Astrocyte (in vitro differentiated cells and primary cell): Measurements from ENCODE around the gene C2orf76. TPM values are rescaled to one million over a fixed set of nuclear protein-coding genes. Genes with fewer than 3 reads are reported as not detected.

Experiments
- DNase-seq: peaks from one replicate; pipeline ENCODE4 v3.0.0-alpha.2; 2010; ENCODE audit warnings: low read depth
- FAIRE-seq: peaks from 2 replicates; lab custom pipeline; 2011; peaks lifted over from hg19 to GRCh38; lab: Jason Lieb, UNC
- H2AFZ ChIP-seq: 2 replicates; pipeline ENCODE4 v1.6.0; 2012; ENCODE audit warnings: low read depth, low read length, inconsistent platforms
- H3K27ac ChIP-seq: 2 replicates; pipeline ENCODE4 v1.5.1; 2011; ENCODE audit warnings: low read depth, low read length, inconsistent platforms
- H3K27me3 ChIP-seq: 2 replicates; pipeline ENCODE4 v1.6.0; 2011; ENCODE audit warnings: low read length, inconsistent platforms; ENCODE audit not compliant: insufficient read depth
- H3K36me3 ChIP-seq: 2 replicates; pipeline ENCODE4 v1.5.1; 2011; ENCODE audit warnings: low read length, inconsistent platforms; ENCODE audit not compliant: insufficient read depth
- H3K4me1 ChIP-seq: 2 replicates; pipeline ENCODE4 v1.5.1; 2011; ENCODE audit warnings: low read length, inconsistent platforms; ENCODE audit not compliant: insufficient read depth
- H3K4me2 ChIP-seq: 2 replicates; pipeline ENCODE4 v1.6.0; 2012; ENCODE audit warnings: low read length, inconsistent platforms
- H3K4me3 ChIP-seq: 2 replicates; pipeline ENCODE4 v1.5.1; 2011; ENCODE audit warnings: low read depth, mild to moderate bottlenecking, low read length, inconsistent platforms; ENCODE audit not compliant: insufficient read depth
- H3K79me2 ChIP-seq: 2 replicates; pipeline ENCODE4 v1.6.0; 2012; ENCODE audit warnings: mild to moderate bottlenecking, low read length, inconsistent platforms; ENCODE audit not compliant: insufficient read depth
- H3K9ac ChIP-seq: 2 replicates; pipeline ENCODE4 v1.6.0; 2012; ENCODE audit warnings: mild to moderate bottlenecking, low read length, inconsistent platforms
- H3K9me3 ChIP-seq: 2 replicates; pipeline ENCODE4 v1.5.1; 2012; ENCODE audit warnings: low read depth, mild to moderate bottlenecking, low read length, inconsistent platforms; ENCODE audit not compliant: insufficient read depth
- H4K20me1 ChIP-seq: 2 replicates; pipeline ENCODE4 v1.6.0; 2012; ENCODE audit warnings: low read length, inconsistent platforms; ENCODE audit not compliant: insufficient read depth
- H3K27ac Mint-ChIP-seq: one replicate; pipeline ENCODE4 v1.8.0; 2021; ENCODE audit warnings: mild to moderate bottlenecking, mixed read lengths; ENCODE audit not compliant: unreplicated experiment
- H3K27me3 Mint-ChIP-seq: one replicate; pipeline ENCODE4 v1.8.0; 2021; ENCODE audit warnings: low read depth, mixed read lengths; ENCODE audit not compliant: unreplicated experiment
- H3K36me3 Mint-ChIP-seq: one replicate; pipeline ENCODE4 v1.8.0; 2021; ENCODE audit warnings: low read depth, mixed read lengths; ENCODE audit not compliant: unreplicated experiment
- H3K4me1 Mint-ChIP-seq: one replicate; pipeline ENCODE4 v1.8.0; 2021; ENCODE audit warnings: low read depth, mixed read lengths; ENCODE audit not compliant: unreplicated experiment
- H3K4me3 Mint-ChIP-seq: one replicate; pipeline ENCODE4 v1.8.0; 2021; ENCODE audit warnings: mild to moderate bottlenecking, moderate library complexity, mixed read lengths; ENCODE audit not compliant: unreplicated experiment
- H3K9me3 Mint-ChIP-seq: one replicate; pipeline ENCODE4 v1.8.0; 2021; ENCODE audit warnings: mild to moderate bottlenecking, mixed read lengths; ENCODE audit not compliant: unreplicated experiment
- CTCF ChIP-seq: IDR thresholded peaks from 2 replicates; pipeline ENCODE4 v1.5.1; 2011; ENCODE audit warnings: low read depth, mild to moderate bottlenecking, inconsistent platforms, low read length, moderate library complexity; ENCODE audit not compliant: insufficient read depth
- EZH2 ChIP-seq: IDR thresholded peaks from 2 replicates; pipeline ENCODE4 v1.6.1; 2012; ENCODE audit warnings: mild to moderate bottlenecking, low read length, inconsistent platforms; ENCODE audit not compliant: insufficient read depth
- total RNA-seq: library from RNA; stranded (reverse); gene quantifications from 2 replicates; pipeline ENCODE4 v1.2.1, GENCODE V29; 2021

The C2orf76 gene
- total RNA-seq, 1 donor from 2014 or later: 9.2 TPM

GRCh38 chr2:119294671-119295070, 72.0 kb downstream of the C2orf76 start:
- H3K27ac Mint-ChIP-seq: no peak overlapping the region
- DNase-seq: no peak
- Histone ChIP-seq H2AFZ (no peak overlapping the region), H3K27me3 (no peaks in the 10 kb centered on the region), H3K27ac (no peak overlapping the region), H3K4me2 (no peak overlapping the region), H3K36me3 (no peaks in the 10 kb centered on the region), H3K79me2 (no peaks in the 10 kb centered on the region), H3K9ac (no peak overlapping the region), H4K20me1 (no peaks in the 10 kb centered on the region), H3K4me3 (no peak overlapping the region), H3K9me3 (no peaks in the 10 kb centered on the region), H3K4me1 (peaks cover 9% of the 10 kb centered on the region)
- no peak overlapping the region for H3K4me3 Mint-ChIP-seq
- no peaks in the 10 kb centered on the region for H3K9me3 Mint-ChIP-seq
- H3K4me1 Mint-ChIP-seq: peaks cover 4% of the 10 kb centered on the region
- H3K27me3 Mint-ChIP-seq: peaks cover 9% of the 10 kb centered on the region
- FAIRE-seq: no peak
- TF ChIP-seq EZH2: no peak
- TF ChIP-seq CTCF: no peak
- H3K36me3 Mint-ChIP-seq: no peaks in the 10 kb centered on the region

GRCh38 chr2:119293900-119294299, 72.7 kb downstream of the C2orf76 start:
- H3K4me1 ChIP-seq: peaks cover 9% of the 10 kb centered on the region
- H3K36me3 ChIP-seq: no peaks in the 10 kb centered on the region
- peaks cover 4% of the 10 kb centered on the region for H3K4me1 Mint-ChIP-seq
- FAIRE-seq (no peak), DNase-seq (no peak)
- no peak overlapping the region for H3K27ac Mint-ChIP-seq
- H3K36me3 Mint-ChIP-seq: no peaks in the 10 kb centered on the region
- no peaks in the 10 kb centered on the region for H3K9me3 ChIP-seq
- H3K9ac ChIP-seq: no peak overlapping the region
- H3K27ac ChIP-seq: no peak overlapping the region
- no peaks in the 10 kb centered on the region for H3K79me2 ChIP-seq
- no peak overlapping the region for H3K4me2 ChIP-seq
- no peak overlapping the region for H3K4me3 ChIP-seq
- H3K9me3 Mint-ChIP-seq: no peaks in the 10 kb centered on the region
- H4K20me1 ChIP-seq: no peaks in the 10 kb centered on the region
- peaks cover 9% of the 10 kb centered on the region for H3K27me3 Mint-ChIP-seq
- H3K4me3 Mint-ChIP-seq: no peak overlapping the region
- TF ChIP-seq CTCF (no peak), EZH2 (no peak)
- H2AFZ ChIP-seq: no peak overlapping the region
- no peaks in the 10 kb centered on the region for H3K27me3 ChIP-seq

- Histone ChIP-seq H3K36me3 (no peaks in the 10 kb centered on the region), H3K79me2 (no peaks in the 10 kb centered on the region), H3K4me3 (no peak overlapping the region), H3K4me2 (no peak overlapping the region), H2AFZ (no peak overlapping the region), H3K27me3 (no peaks in the 10 kb centered on the region), H3K4me1 (peaks cover 9% of the 10 kb centered on the region), H3K27ac (no peak overlapping the region), H4K20me1 (no peaks in the 10 kb centered on the region), H3K9ac (no peak overlapping the region), H3K9me3 (no peaks in the 10 kb centered on the region)
- FAIRE-seq (no peak), DNase-seq (no peak)
- no peak overlapping the region for H3K4me3 Mint-ChIP-seq
- H3K27me3 Mint-ChIP-seq: peaks cover 9% of the 10 kb centered on the region
- TF ChIP-seq EZH2 (no peak), CTCF (no peak)
- H3K9me3 Mint-ChIP-seq: no peaks in the 10 kb centered on the region
- H3K4me1 Mint-ChIP-seq: peaks cover 4% of the 10 kb centered on the region
- H3K27ac Mint-ChIP-seq: no peak overlapping the region
- H3K36me3 Mint-ChIP-seq: no peaks in the 10 kb centered on the region
These were observed 73.4 kb downstream of the C2orf76 start for GRCh38 chr2:119293254-119293653.
